HEK293T (cell line): Measurements from ENCODE around the gene UBR3.

Experiments used
- CTCF ChIA-PET: fragments of 350-600 bp; formaldehyde crosslinking; extraction: SDS; loops from one replicate; lab custom pipeline; 2021; ENCODE audit warnings: antibody characterized with exemption, inconsistent platforms; lab: Yijun Ruan, JAX
- POLR2A ChIA-PET: fragments of 350-600 bp; formaldehyde crosslinking; extraction: SDS; loops from one replicate; lab custom pipeline; 2020; ENCODE audit warnings: antibody characterized with exemption, inconsistent platforms; lab: Yijun Ruan, JAX
- DNase-seq: peaks from one replicate; pipeline ENCODE4 v3.0.0; 2012; ENCODE audit warnings: mixed read lengths; ENCODE audit errors: extremely low spot score
- ARNT ChIP-seq: fragments of 450-650 bp; IDR thresholded peaks from 2 replicates; pipeline ENCODE4 v1.6.1; 2017; ENCODE audit warnings: mild to moderate bottlenecking
- BHLHE40 ChIP-seq: fragments of 450-650 bp; IDR thresholded peaks from 2 replicates; pipeline ENCODE4 v1.6.1; 2016; ENCODE audit warnings: mild to moderate bottlenecking, moderate library complexity, borderline replicate concordance
- CTBP1 ChIP-seq: fragments of 450-650 bp; IDR thresholded peaks from 2 replicates; pipeline ENCODE4 v1.6.1; 2016; ENCODE audit warnings: borderline replicate concordance
- ELF4 ChIP-seq: fragments of 450-650 bp; IDR thresholded peaks from 2 replicates; pipeline ENCODE4 v1.6.1; 2017; ENCODE audit warnings: antibody characterized with exemption
- FOXA1 ChIP-seq: fragments of 450-650 bp; IDR thresholded peaks from 2 replicates; pipeline ENCODE4 v1.6.1; 2016; ENCODE audit warnings: mild to moderate bottlenecking
- FOXK2 ChIP-seq: fragments of 450-650 bp; IDR thresholded peaks from 2 replicates; pipeline ENCODE4 v1.6.1; 2016; ENCODE audit warnings: mild to moderate bottlenecking
- FOXM1 ChIP-seq: fragments of 450-650 bp; IDR thresholded peaks from 2 replicates; pipeline ENCODE4 v1.6.1; 2017; ENCODE audit warnings: mild to moderate bottlenecking, borderline replicate concordance
- HDGF ChIP-seq: fragments of 450-650 bp; IDR thresholded peaks from 2 replicates; pipeline ENCODE4 v1.6.1; 2017; ENCODE audit warnings: antibody characterized with exemption, borderline replicate concordance
- L3MBTL2 ChIP-seq: fragments of 450-650 bp; conservative IDR thresholded peaks from 2 replicates; pipeline ENCODE4 v1.6.1; 2016; ENCODE audit warnings: mild to moderate bottlenecking
- LEF1 ChIP-seq: fragments of 450-650 bp; IDR thresholded peaks from 2 replicates; pipeline ENCODE4 v1.6.1; 2017; ENCODE audit warnings: mild to moderate bottlenecking, borderline replicate concordance
- NFRKB ChIP-seq: fragments of 450-650 bp; IDR thresholded peaks from 2 replicates; pipeline ENCODE4 v1.6.1; 2016; ENCODE audit warnings: mild to moderate bottlenecking, moderate library complexity
- SP1 ChIP-seq: fragments of 450-650 bp; IDR thresholded peaks from 2 replicates; pipeline ENCODE4 v1.6.1; 2017
- SUZ12 ChIP-seq: fragments of 450-650 bp; IDR thresholded peaks from 2 replicates; pipeline ENCODE4 v1.6.1; 2016; ENCODE audit warnings: mild to moderate bottlenecking
- TARDBP ChIP-seq: fragments of 450-650 bp; IDR thresholded peaks from 2 replicates; pipeline ENCODE4 v1.6.1; 2016
- ZNF384 ChIP-seq: fragments of 450-650 bp; IDR thresholded peaks from 2 replicates; pipeline ENCODE4 v1.6.1; 2016
- TF ChIP-seq, protein P1 (sequence below): fragments of 450-650 bp; IDR thresholded peaks from 2 replicates; pipeline ENCODE4 v1.6.1; 2016

The UBR3 gene

DNA sequence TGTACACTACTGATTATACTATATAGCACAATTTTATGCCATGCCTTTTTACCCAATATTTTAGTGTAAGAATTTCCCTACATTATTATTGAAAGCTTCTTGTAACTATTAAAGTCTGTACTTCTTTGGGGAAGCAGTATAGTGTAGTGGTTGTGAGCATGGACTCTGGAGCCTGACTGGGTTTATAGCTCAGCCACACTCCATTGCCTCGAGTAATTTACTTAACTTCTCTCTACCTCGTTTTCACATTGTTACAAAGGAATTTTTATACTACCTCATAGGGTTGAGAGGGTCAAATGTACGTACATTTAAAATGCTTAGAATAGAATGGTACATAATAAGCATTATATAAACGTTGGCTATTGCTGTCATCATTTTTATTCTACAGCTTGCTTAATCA is 139.2 kb downstream of the UBR3 start:
- POLR2A ChIA-PET, result no interaction called here
- DNase-seq, result no peak
- no peak for TF ChIP-seq LEF1
- TF ChIP-seq ELF4, result no peak
- TF ChIP-seq, protein P1, sequence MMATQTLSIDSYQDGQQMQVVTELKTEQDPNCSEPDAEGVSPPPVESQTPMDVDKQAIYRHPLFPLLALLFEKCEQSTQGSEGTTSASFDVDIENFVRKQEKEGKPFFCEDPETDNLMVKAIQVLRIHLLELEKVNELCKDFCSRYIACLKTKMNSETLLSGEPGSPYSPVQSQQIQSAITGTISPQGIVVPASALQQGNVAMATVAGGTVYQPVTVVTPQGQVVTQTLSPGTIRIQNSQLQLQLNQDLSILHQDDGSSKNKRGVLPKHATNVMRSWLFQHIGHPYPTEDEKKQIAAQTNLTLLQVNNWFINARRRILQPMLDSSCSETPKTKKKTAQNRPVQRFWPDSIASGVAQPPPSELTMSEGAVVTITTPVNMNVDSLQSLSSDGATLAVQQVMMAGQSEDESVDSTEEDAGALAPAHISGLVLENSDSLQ, result no peak
- TF ChIP-seq HDGF, result no peak
- TF ChIP-seq L3MBTL2, result no peak
- TF ChIP-seq ARNT, result no peak
- TF ChIP-seq ZNF384, result no peak
- no peak for TF ChIP-seq BHLHE40
- TF ChIP-seq SP1, result no peak
- no peak for TF ChIP-seq TARDBP
- no peak for TF ChIP-seq NFRKB
- no peak for TF ChIP-seq FOXM1
- TF ChIP-seq CTBP1, result no peak
- CTCF ChIA-PET, result interaction anchor here (0.6 kb wide), 1 partner anchor 12 kb away, joined by 4 read pairs; no protein-coding TSS in a partner anchor

DNA sequence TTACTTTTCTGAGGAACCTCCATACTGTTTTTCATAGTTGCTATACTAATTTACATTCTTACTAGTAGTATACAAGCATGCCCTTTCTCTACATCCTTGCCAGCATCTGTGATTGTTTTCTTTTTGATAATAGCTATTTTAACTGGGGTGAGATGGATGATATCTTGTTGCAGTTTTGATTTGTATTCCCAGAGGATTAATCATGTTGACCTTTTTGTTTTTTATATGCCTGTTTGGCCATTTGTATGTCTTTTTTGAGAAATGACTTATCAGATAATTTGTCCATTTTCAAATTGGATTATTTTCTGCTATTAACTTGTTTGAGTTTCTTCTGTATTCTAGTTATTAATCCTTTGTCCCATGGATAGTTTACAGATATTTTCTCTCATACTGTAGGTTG is 141.5 kb downstream of the UBR3 start:
- TF ChIP-seq, protein P1, result no peak
- TF ChIP-seq ELF4 (no peak), TARDBP (no peak), L3MBTL2 (no peak), FOXK2 (no peak), CTBP1 (no peak), FOXM1 (no peak), LEF1 (no peak), FOXA1 (no peak), ZNF384 (no peak), SUZ12 (no peak), NFRKB (no peak), SP1 (no peak), ARNT (no peak), HDGF (no peak), BHLHE40 (no peak)
- CTCF ChIA-PET, result no interaction called here
- no peak for DNase-seq
- POLR2A ChIA-PET, result no interaction called here

DNA sequence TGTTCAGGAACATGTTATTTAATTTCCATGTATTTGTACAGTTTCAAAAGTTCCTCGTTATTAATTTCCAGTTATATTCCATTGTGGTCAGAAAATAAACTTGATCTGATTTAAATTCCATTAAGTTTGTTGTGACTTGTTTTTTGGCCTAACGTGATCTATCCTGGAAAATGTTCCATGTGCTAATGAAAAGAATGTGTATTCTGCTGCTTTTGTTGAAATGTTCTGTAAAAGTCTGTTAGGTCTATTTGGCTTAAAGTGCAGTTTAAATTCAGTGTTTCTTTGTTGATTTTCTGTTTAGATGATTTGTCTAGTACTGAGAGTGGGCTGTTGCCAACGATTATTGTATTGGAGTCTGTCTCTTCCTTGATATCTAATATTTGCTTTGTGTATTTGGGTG is 148.0 kb downstream of the UBR3 start:
- POLR2A ChIA-PET, result no interaction called here
- CTCF ChIA-PET, result no interaction called here
- DNase-seq, result no peak
- TF ChIP-seq, protein P1, result no peak

DNA sequence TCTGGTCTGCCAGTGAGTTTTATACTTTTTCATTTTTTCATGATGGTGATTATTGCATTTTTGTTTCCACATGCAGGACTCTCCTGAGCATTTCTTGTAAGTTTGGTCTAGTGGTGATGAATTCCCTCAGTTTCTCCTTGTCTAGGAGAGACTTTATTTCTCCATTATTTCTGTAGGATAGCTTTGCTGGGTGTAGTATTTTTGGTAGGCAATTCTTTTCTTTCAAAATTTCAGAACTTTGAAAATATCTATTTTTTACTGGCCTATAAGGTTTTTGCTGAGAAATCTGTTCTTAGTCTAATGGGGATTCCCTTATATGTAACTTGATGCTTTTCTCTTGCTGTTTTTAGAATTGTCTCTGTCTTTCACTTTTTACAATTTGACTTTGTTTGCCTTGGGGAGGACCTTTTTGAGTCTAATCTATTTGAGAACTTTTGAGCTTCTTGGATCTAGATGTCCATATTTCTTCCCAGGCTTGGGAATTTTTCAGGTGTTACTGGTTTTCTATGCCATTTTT is 149.1 kb downstream of the UBR3 start:
- POLR2A ChIA-PET, result no interaction called here
- CTCF ChIA-PET, result no interaction called here
- no peak for DNase-seq
- TF ChIP-seq BHLHE40 (no peak), FOXA1 (no peak), LEF1 (no peak), FOXK2 (no peak), ZNF384 (no peak), SP1 (no peak), ARNT (no peak), NFRKB (no peak), HDGF (no peak), TARDBP (no peak), CTBP1 (no peak), L3MBTL2 (no peak), ELF4 (no peak), FOXM1 (no peak), SUZ12 (no peak)
- TF ChIP-seq, protein P1, result no peak

DNA sequence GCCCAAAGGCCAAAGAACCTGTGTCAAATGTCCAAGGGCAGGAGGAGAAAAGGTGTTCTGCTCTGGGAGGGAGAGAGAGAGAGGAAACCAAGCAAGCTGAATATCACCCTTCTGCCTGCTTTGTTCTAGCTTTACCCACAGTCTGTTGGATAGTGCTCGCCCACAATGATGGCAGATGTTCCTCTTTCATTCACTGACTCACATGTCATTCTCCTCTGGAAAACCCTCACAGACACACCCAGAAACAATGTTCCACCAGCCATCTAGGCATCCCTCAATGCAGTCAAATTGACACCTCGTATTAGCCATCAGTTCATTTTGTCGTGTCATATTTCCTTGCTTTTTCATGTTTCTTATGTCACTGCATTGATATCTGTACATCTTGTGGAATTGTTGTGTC is 150.3 kb downstream of the UBR3 start:
- DNase-seq, result no peak
- ChIA-PET POLR2A (no interaction called here), CTCF (no interaction called here)
- TF ChIP-seq, protein P1, result no peak
- no peak for TF ChIP-seq BHLHE40
- TF ChIP-seq FOXM1, result no peak
- TF ChIP-seq ZNF384, result no peak
- TF ChIP-seq NFRKB, result no peak
- TF ChIP-seq LEF1, result no peak
- TF ChIP-seq FOXA1, result no peak
- TF ChIP-seq FOXK2, result no peak
- no peak for TF ChIP-seq HDGF
- no peak for TF ChIP-seq L3MBTL2
- no peak for TF ChIP-seq CTBP1
- no peak for TF ChIP-seq SUZ12
- TF ChIP-seq ARNT, result no peak
- TF ChIP-seq TARDBP, result no peak
- no peak for TF ChIP-seq ELF4
